A673 (cell line): ENCODE data around the gene CD74.
A peak's percentile ranks its signal among the peaks of the same experiment; 100 is the strongest.

Experiments used
- EZH2 ChIP-seq: fragments of 200-600 bp; sonication (generic); IDR thresholded peaks from 2 replicates; pipeline ENCODE4 v1.6.1; 2017; ENCODE audit warnings: borderline replicate concordance, low read depth, mild to moderate bottlenecking, mixed read lengths, antibody characterized with exemption, low read length; ENCODE audit not compliant: poor library complexity, severe bottlenecking
- TF ChIP-seq, protein P1 (sequence below): fragments of 300-800, 200-600 bp; sonication (generic); conservative IDR thresholded peaks from 2 replicates; pipeline ENCODE4 v1.5.1; 2017; ENCODE audit warnings: low read depth, mild to moderate bottlenecking, antibody characterized with exemption, low read length, moderate library complexity, mixed read lengths

DNA sequence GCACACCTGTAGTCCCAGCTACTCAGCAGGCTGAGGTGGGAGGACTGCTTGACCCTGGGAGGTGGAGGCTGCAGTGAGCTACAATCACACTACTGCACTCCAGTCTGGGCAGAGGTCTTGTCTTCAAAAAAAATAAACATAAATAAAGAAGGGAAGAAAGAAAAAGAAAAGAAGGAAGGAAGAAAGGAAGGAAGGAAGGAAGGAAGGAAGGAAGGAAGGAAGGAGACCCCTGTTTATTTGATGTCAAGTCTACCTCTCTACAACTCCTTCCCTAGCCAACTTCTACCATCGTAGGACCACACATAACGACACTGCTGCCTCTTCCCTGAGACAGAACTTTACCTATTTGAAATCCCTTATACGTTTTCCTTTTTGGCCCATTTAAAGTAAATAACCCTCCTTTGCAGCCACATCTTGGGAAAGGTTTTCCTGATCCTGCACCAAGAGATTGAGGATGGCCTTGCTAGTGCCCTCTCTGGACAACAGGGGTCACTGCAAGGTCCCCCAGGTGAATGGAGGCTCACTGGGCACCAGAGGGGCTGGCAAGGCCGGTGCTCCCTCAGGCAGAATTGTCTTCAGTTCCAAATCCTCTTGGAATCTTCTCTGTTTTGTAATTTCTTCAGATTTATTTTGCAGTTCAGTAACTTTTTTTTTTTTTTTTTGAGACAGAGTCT is 26.3 kb upstream of the CD74 start:
- TF ChIP-seq EZH2: no peak
- TF ChIP-seq, protein P1, sequence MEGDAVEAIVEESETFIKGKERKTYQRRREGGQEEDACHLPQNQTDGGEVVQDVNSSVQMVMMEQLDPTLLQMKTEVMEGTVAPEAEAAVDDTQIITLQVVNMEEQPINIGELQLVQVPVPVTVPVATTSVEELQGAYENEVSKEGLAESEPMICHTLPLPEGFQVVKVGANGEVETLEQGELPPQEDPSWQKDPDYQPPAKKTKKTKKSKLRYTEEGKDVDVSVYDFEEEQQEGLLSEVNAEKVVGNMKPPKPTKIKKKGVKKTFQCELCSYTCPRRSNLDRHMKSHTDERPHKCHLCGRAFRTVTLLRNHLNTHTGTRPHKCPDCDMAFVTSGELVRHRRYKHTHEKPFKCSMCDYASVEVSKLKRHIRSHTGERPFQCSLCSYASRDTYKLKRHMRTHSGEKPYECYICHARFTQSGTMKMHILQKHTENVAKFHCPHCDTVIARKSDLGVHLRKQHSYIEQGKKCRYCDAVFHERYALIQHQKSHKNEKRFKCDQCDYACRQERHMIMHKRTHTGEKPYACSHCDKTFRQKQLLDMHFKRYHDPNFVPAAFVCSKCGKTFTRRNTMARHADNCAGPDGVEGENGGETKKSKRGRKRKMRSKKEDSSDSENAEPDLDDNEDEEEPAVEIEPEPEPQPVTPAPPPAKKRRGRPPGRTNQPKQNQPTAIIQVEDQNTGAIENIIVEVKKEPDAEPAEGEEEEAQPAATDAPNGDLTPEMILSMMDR: peak; percentile 50
